Measurements from ENCODE around the gene MBTPS1. TPM values are rescaled to one million over a fixed set of nuclear protein-coding genes. Genes with fewer than 3 reads are reported as not detected.

The MBTPS1 gene
- total RNA-seq, 1 experiment from 2014 or later = 46.9 TPM

DNA sequence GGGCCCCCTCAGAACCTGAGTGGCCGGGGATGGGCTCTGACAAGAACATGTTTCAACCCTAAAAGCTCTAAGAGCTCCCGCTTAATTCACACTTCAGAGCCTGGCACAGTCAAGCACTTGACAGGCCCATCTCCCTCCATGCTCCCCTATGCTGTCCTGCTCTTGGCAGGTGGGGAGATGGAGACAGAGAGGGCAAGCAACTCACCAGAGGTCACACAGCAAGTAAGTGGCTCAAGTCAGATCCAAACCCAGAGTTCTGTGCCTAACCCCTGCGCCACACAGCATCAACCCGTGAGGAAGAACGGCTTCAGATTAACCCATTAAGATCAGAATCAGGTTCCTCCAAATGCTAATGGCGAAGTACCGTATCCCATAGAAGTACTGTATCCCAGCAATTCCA lies 112.3 kb downstream of the MBTPS1 start:
- ATAC-seq (no peak), DNase-seq (ENCODE audit: low spot score) (no peak)
- Mint-ChIP-seq H3K27me3 (ENCODE audit: low read depth) (no peaks in the 10 kb centered on the region; the same call in 1 of the 2 replicates), H3K4me3 (no peak overlapping the region), H3K27ac (no peak overlapping the region), H3K36me3 (no peaks in the 10 kb centered on the region), H3K4me1 (no peaks in the 10 kb centered on the region), H3K9me3 (peaks cover 5% of the 10 kb centered on the region)
- POLR2A ChIA-PET = no interaction called here
- CTCF ChIA-PET = interaction anchor here (1.0 to 1.5 kb wide), 2 partner anchors 8 to 9 kb away, joined by 3 read pairs; no protein-coding TSS in a partner anchor
- TF ChIP-seq, protein P1, sequence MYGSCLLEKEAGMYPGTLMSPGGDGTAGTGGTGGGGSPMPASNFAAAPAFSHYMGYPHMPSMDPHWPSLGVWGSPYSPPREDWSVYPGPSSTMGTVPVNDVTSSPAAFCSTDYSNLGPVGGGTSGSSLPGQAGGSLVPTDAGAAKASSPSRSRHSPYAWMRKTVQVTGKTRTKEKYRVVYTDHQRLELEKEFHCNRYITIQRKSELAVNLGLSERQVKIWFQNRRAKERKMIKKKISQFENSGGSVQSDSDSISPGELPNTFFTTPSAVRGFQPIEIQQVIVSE (CRISPR knock-in tag; IDR thresholded peaks at IDR 0.05; ENCODE audit: borderline replicate concordance) = no peak
- TF ChIP-seq OVOL2 (CRISPR knock-in tag; IDR thresholded peaks at IDR 0.05; ENCODE audit: borderline replicate concordance) (no peak), ELF4 (CRISPR knock-in tag; IDR thresholded peaks at IDR 0.05; ENCODE audit: low read depth) (no peak), ZNF532 (CRISPR knock-in tag; IDR thresholded peaks at IDR 0.05; ENCODE audit: borderline replicate concordance) (no peak), NR1H2 (CRISPR knock-in tag; IDR thresholded peaks at IDR 0.05) (no peak), NR2C2 (CRISPR knock-in tag; IDR thresholded peaks at IDR 0.05) (no peak)
- TF ChIP-seq, protein P2, sequence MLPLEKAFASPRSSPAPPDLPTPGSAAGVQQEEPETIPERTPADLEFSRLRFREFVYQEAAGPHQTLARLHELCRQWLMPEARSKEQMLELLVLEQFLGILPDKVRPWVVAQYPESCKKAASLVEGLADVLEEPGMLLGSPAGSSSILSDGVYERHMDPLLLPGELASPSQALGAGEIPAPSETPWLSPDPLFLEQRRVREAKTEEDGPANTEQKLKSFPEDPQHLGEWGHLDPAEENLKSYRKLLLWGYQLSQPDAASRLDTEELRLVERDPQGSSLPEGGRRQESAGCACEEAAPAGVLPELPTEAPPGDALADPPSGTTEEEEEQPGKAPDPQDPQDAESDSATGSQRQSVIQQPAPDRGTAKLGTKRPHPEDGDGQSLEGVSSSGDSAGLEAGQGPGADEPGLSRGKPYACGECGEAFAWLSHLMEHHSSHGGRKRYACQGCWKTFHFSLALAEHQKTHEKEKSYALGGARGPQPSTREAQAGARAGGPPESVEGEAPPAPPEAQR (CRISPR knock-in tag; IDR thresholded peaks at IDR 0.05) = no peak
- TF ChIP-seq, protein P3, sequence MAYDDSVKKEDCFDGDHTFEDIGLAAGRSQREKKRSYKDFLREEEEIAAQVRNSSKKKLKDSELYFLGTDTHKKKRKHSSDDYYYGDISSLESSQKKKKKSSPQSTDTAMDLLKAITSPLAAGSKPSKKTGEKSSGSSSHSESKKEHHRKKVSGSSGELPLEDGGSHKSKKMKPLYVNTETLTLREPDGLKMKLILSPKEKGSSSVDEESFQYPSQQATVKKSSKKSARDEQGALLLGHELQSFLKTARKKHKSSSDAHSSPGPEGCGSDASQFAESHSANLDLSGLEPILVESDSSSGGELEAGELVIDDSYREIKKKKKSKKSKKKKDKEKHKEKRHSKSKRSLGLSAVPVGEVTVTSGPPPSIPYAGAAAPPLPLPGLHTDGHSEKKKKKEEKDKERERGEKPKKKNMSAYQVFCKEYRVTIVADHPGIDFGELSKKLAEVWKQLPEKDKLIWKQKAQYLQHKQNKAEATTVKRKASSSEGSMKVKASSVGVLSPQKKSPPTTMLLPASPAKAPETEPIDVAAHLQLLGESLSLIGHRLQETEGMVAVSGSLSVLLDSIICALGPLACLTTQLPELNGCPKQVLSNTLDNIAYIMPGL (CRISPR knock-in tag; IDR thresholded peaks at IDR 0.05) = no peak
- TF ChIP-seq, protein P4, sequence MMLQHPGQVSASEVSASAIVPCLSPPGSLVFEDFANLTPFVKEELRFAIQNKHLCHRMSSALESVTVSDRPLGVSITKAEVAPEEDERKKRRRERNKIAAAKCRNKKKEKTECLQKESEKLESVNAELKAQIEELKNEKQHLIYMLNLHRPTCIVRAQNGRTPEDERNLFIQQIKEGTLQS (CRISPR knock-in tag; conservative IDR thresholded peaks at IDR 0.05) = no peak

Other genes with a start within 250 kb of the MBTPS1 start
- gene MLYCD, start 217.8 kb downstream of the MBTPS1 start, total RNA-seq (2021) = 5.9 to 6.3 TPM (median 6.1 TPM) in 3 replicates
- 0.73 to 1.7 TPM (median 1.1 TPM) in 3 replicates for gene OSGIN1, start 163.7 kb downstream of the MBTPS1 start, total RNA-seq (2021)
- 2.9 to 4.9 TPM (median 4.4 TPM) in 3 replicates for gene NECAB2, start 148.7 kb downstream of the MBTPS1 start, total RNA-seq (2021)
- not detected in 3 replicates for gene SLC38A8, start 74.1 kb downstream of the MBTPS1 start, total RNA-seq (2021)
- gene HSDL1, start 28.2 kb upstream of the MBTPS1 start, total RNA-seq (2021) = 48.6 to 58.1 TPM (median 53.4 TPM) in 3 replicates
- gene DNAAF1, start 28.4 kb upstream of the MBTPS1 start, total RNA-seq (2021) = 0.09 to 0.62 TPM (median 0.20 TPM) in 3 replicates
- gene TAF1C, start 70.1 kb upstream of the MBTPS1 start, total RNA-seq (2021) = 71.2 to 89.7 TPM (median 74.7 TPM) in 3 replicates
- 0.71 to 1.6 TPM (median 1.4 TPM) in 3 replicates for gene ADAD2, start 74.2 kb upstream of the MBTPS1 start, total RNA-seq (2021)
- not detected in 3 replicates for gene KCNG4, start 123.1 kb upstream of the MBTPS1 start, total RNA-seq (2021)
- gene WFDC1, start 177.9 kb upstream of the MBTPS1 start, total RNA-seq (2021) = 0.32 to 0.50 TPM (median 0.41 TPM) in 3 replicates